ENCODE measurements around the gene F13B.

The F13B gene

GRCh38 chr1:197001828-197002227 lies 65.2 kb downstream of the F13B start:
- TF ChIP-seq REPIN1 (tag by site-specific recombination; IDR thresholded peaks at IDR 0.05; ENCODE audit: low read depth) (no peak), ZSCAN16 (tag by site-specific recombination; IDR thresholded peaks at IDR 0.05) (no peak), GLI4 (tag by site-specific recombination; IDR thresholded peaks at IDR 0.05) (no peak), ZNF600 (tag by site-specific recombination; IDR thresholded peaks at IDR 0.05) (no peak), ZNF621 (tag by site-specific recombination; IDR thresholded peaks at IDR 0.05) (no peak), TSHZ1 (tag by site-specific recombination; IDR thresholded peaks at IDR 0.05; ENCODE audit: borderline replicate concordance) (no peak), MZF1 (tag by site-specific recombination; IDR thresholded peaks at IDR 0.05; ENCODE audit: borderline replicate concordance) (no peak), ZBTB26 (tag by site-specific recombination; optimal IDR thresholded peaks at IDR 0.05) (no peak)
- no peak overlapping the region for H3K27ac ChIP-seq (ENCODE audit: extremely low read depth, low read depth, low read length)
- H3K9me3 ChIP-seq (ENCODE audit: control insufficient read depth, insufficient read depth, low read depth, low read length): no peaks in the 10 kb centered on the region
- no peak overlapping the region for H3K4me3 ChIP-seq (ENCODE audit: low read depth, low read length)
- ChIA-PET POLR2A (no interaction called here), CTCF (no interaction called here)
- no peaks in the 10 kb centered on the region for H3K36me3 ChIP-seq (ENCODE audit: control insufficient read depth in 2 of 2, insufficient read depth in 1 of 2, low read length in 2 of 2)
- H3K4me1 ChIP-seq (ENCODE audit: control insufficient read depth, insufficient read depth, low read length): no peaks in the 10 kb centered on the region

- H3K27ac ChIP-seq (ENCODE audit: extremely low read depth, low read depth, low read length): no peak overlapping the region
- TF ChIP-seq ZNF621 (tag by site-specific recombination; IDR thresholded peaks at IDR 0.05) (no peak), ZNF521 (tag by site-specific recombination; IDR thresholded peaks at IDR 0.05) (no peak), ZNF561 (tag by site-specific recombination; IDR thresholded peaks at IDR 0.05; ENCODE audit: borderline replicate concordance) (no peak), ZNF26 (tag by site-specific recombination; IDR thresholded peaks at IDR 0.05) (no peak), BCL6B (tag by site-specific recombination; IDR thresholded peaks at IDR 0.05) (no peak), ZBTB26 (tag by site-specific recombination; optimal IDR thresholded peaks at IDR 0.05) (no peak), ZNF248 (tag by site-specific recombination; IDR thresholded peaks at IDR 0.05) (no peak), KLF10 (tag by site-specific recombination; IDR thresholded peaks at IDR 0.05) (no peak), ZNF677 (tag by site-specific recombination; IDR thresholded peaks at IDR 0.05) (no peak)
- H3K4me3 ChIP-seq (ENCODE audit: low read depth, low read length): no peak overlapping the region
- H3K9me3 ChIP-seq (ENCODE audit: control insufficient read depth, insufficient read depth, low read depth, low read length): no peaks in the 10 kb centered on the region
- H3K36me3 ChIP-seq (ENCODE audit: control insufficient read depth in 2 of 2, insufficient read depth in 1 of 2, low read length in 2 of 2): no peaks in the 10 kb centered on the region
- ChIA-PET POLR2A (no interaction called here), CTCF (interaction anchor here (0.9 kb wide), 1 partner anchor 110 kb away, joined by 3 read pairs; the partner anchor contains the start of gene CFHR4)
- H3K4me1 ChIP-seq (ENCODE audit: control insufficient read depth, insufficient read depth, low read length): no peaks in the 10 kb centered on the region
Observed at GRCh38 chr1:196997423-196997822, 69.6 kb downstream of the F13B start.

All from HEK293 (cell line).